Mammary epithelial cell (primary cell): ENCODE data around the gene NUP42.

Source experiments
- EZH2 ChIP-seq: IDR thresholded peaks from 2 replicates; pipeline ENCODE4 v1.6.1; 2012; ENCODE audit warnings: low read length, inconsistent platforms, borderline replicate concordance
- TF ChIP-seq, protein P1 (sequence below), 2 donors: IDR thresholded peaks in 1 of 2; conservative IDR thresholded peaks in 1 of 2; 2 replicates each; pipeline ENCODE4 v1.5.1; 2011 to 2012; ENCODE audit warnings: inconsistent platforms in 2 of 2, low read length in 2 of 2, mild to moderate bottlenecking in 2 of 2, control low read depth in 1 of 2, low read depth in 1 of 2; ENCODE audit not compliant: insufficient read depth in 1 of 2; ENCODE audit errors: extremely low read depth in 1 of 2

- no peak for TF ChIP-seq EZH2
- TF ChIP-seq, protein P1, sequence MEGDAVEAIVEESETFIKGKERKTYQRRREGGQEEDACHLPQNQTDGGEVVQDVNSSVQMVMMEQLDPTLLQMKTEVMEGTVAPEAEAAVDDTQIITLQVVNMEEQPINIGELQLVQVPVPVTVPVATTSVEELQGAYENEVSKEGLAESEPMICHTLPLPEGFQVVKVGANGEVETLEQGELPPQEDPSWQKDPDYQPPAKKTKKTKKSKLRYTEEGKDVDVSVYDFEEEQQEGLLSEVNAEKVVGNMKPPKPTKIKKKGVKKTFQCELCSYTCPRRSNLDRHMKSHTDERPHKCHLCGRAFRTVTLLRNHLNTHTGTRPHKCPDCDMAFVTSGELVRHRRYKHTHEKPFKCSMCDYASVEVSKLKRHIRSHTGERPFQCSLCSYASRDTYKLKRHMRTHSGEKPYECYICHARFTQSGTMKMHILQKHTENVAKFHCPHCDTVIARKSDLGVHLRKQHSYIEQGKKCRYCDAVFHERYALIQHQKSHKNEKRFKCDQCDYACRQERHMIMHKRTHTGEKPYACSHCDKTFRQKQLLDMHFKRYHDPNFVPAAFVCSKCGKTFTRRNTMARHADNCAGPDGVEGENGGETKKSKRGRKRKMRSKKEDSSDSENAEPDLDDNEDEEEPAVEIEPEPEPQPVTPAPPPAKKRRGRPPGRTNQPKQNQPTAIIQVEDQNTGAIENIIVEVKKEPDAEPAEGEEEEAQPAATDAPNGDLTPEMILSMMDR (conservative IDR thresholded peaks at IDR 0.05 in 1 of 2, IDR thresholded peaks at IDR 0.05 in 1 of 2; ENCODE audit: extremely low read depth in 1 of 2, insufficient read depth in 1 of 2, low read depth in 1 of 2, low read length in 2 of 2) = no peak
These were observed 16.5 kb upstream of the NUP42 start for GRCh38 chr7:23165316-23165715.
